ENCODE measurements around the gene ATAD2B. TPM values are rescaled to one million over a fixed set of nuclear protein-coding genes. Genes with fewer than 3 reads are reported as not detected.

ATAD2B gene
- total RNA-seq, 1 experiment from 2014 or later, result 34.5 TPM

- Histone ChIP-seq H3K9me2 (replicated peaks; ENCODE audit: insufficient read depth, low read length) (no peaks in the 10 kb centered on the region), H3K36me3 (ENCODE audit: insufficient read depth, low read length) (peaks cover 3% of the 10 kb centered on the region; the same call in 1 of the 2 replicates), H3K4me2 (ENCODE audit: low read depth, low read length, poor library complexity, severe bottlenecking) (no peak overlapping the region), H3K9ac (ENCODE audit: low read length) (no peak overlapping the region), H4K20me1 (ENCODE audit: insufficient read depth, low read depth, low read length) (no peaks in the 10 kb centered on the region), H3K79me2 (ENCODE audit: low read length) (no peaks in the 10 kb centered on the region), H3K27me3 (ENCODE audit: low read length) (no peaks in the 10 kb centered on the region), H3K4me3 (ENCODE audit: low read length) (no peak overlapping the region), H3K4me1 (ENCODE audit: low read length) (no peaks in the 10 kb centered on the region), H3K27ac (ENCODE audit: low read length) (no peak overlapping the region), H3K9me3 (ENCODE audit: low read length) (no peaks in the 10 kb centered on the region), H2AFZ (ENCODE audit: low read length) (no peak overlapping the region)
- no peak for DNase-seq
These were observed 170.2 kb downstream of the ATAD2B start for GRCh38 chr2:23756593-23757292.

GRCh38 chr2:23754970-23755369, 172.0 kb downstream of the ATAD2B start:
- Histone ChIP-seq H3K27ac (ENCODE audit: low read length) (no peak overlapping the region), H3K4me3 (ENCODE audit: low read length) (no peak overlapping the region), H3K27me3 (ENCODE audit: low read length) (no peaks in the 10 kb centered on the region), H4K20me1 (ENCODE audit: insufficient read depth, low read depth, low read length) (no peaks in the 10 kb centered on the region), H3K9me3 (ENCODE audit: low read length) (no peaks in the 10 kb centered on the region), H3K4me1 (ENCODE audit: low read length) (peaks cover 7% of the 10 kb centered on the region), H3K36me3 (ENCODE audit: insufficient read depth, low read length) (no peaks in the 10 kb centered on the region; the same call in 1 of the 2 replicates), H3K79me2 (ENCODE audit: low read length) (no peaks in the 10 kb centered on the region), H3K9ac (ENCODE audit: low read length) (no peak overlapping the region), H3K9me2 (replicated peaks; ENCODE audit: insufficient read depth, low read length) (no peaks in the 10 kb centered on the region), H3K4me2 (ENCODE audit: low read depth, low read length, poor library complexity, severe bottlenecking) (no peak overlapping the region), H2AFZ (ENCODE audit: low read length) (no peak overlapping the region)
- no peak for DNase-seq

- Histone ChIP-seq H2AFZ (ENCODE audit: low read length) (no peak overlapping the region), H3K9me3 (ENCODE audit: low read length) (no peaks in the 10 kb centered on the region), H3K79me2 (ENCODE audit: low read length) (no peaks in the 10 kb centered on the region), H3K4me3 (ENCODE audit: low read length) (no peak overlapping the region), H3K27ac (ENCODE audit: low read length) (no peak overlapping the region), H3K27me3 (ENCODE audit: low read length) (no peaks in the 10 kb centered on the region), H3K4me2 (ENCODE audit: low read depth, low read length, poor library complexity, severe bottlenecking) (no peak overlapping the region), H4K20me1 (ENCODE audit: insufficient read depth, low read depth, low read length) (no peaks in the 10 kb centered on the region), H3K9me2 (replicated peaks; ENCODE audit: insufficient read depth, low read length) (no peaks in the 10 kb centered on the region), H3K4me1 (ENCODE audit: low read length) (peaks cover 7% of the 10 kb centered on the region), H3K9ac (ENCODE audit: low read length) (no peak overlapping the region), H3K36me3 (ENCODE audit: insufficient read depth, low read length) (no peaks in the 10 kb centered on the region; the same call in 1 of the 2 replicates)
- no peak for DNase-seq
These were observed 173.5 kb downstream of the ATAD2B start for GRCh38 chr2:23753291-23754010.

GRCh38 chr2:23751747-23752265, 175.1 kb downstream of the ATAD2B start:
- H3K4me2 ChIP-seq (ENCODE audit: low read depth, low read length, poor library complexity, severe bottlenecking), result no peak overlapping the region
- no peak overlapping the region for H3K27ac ChIP-seq (ENCODE audit: low read length)
- H3K79me2 ChIP-seq (ENCODE audit: low read length), result no peaks in the 10 kb centered on the region
- no peaks in the 10 kb centered on the region for H4K20me1 ChIP-seq (ENCODE audit: insufficient read depth, low read depth, low read length)
- H3K4me1 ChIP-seq (ENCODE audit: low read length), result peaks cover 7% of the 10 kb centered on the region
- H3K27me3 ChIP-seq (ENCODE audit: low read length), result no peaks in the 10 kb centered on the region
- no peaks in the 10 kb centered on the region; the same call in 1 of the 2 replicates for H3K36me3 ChIP-seq (ENCODE audit: insufficient read depth, low read length)
- no peaks in the 10 kb centered on the region for H3K9me3 ChIP-seq (ENCODE audit: low read length)
- H3K4me3 ChIP-seq (ENCODE audit: low read length), result no peak overlapping the region
- no peak overlapping the region for H3K9ac ChIP-seq (ENCODE audit: low read length)
- DNase-seq, result no peak
- H2AFZ ChIP-seq (ENCODE audit: low read length), result no peak overlapping the region
- no peaks in the 10 kb centered on the region for H3K9me2 ChIP-seq (replicated peaks; ENCODE audit: insufficient read depth, low read length)

GRCh38 chr2:23746141-23746863, 180.6 kb downstream of the ATAD2B start:
- DNase-seq, result no peak
- Histone ChIP-seq H3K27ac (ENCODE audit: low read length) (no peak overlapping the region), H3K4me2 (ENCODE audit: low read depth, low read length, poor library complexity, severe bottlenecking) (no peak overlapping the region), H3K4me1 (ENCODE audit: low read length) (peaks cover 11% of the 10 kb centered on the region), H3K9me2 (replicated peaks; ENCODE audit: insufficient read depth, low read length) (no peaks in the 10 kb centered on the region), H3K36me3 (ENCODE audit: insufficient read depth, low read length) (0 out of 2 replicates have a peak, but pooled peaks cover 5% of the 10 kb centered on the region), H3K4me3 (ENCODE audit: low read length) (no peak overlapping the region), H3K27me3 (ENCODE audit: low read length) (no peaks in the 10 kb centered on the region), H3K79me2 (ENCODE audit: low read length) (no peaks in the 10 kb centered on the region), H4K20me1 (ENCODE audit: insufficient read depth, low read depth, low read length) (no peaks in the 10 kb centered on the region), H2AFZ (ENCODE audit: low read length) (no peak overlapping the region), H3K9ac (ENCODE audit: low read length) (no peak overlapping the region), H3K9me3 (ENCODE audit: low read length) (no peaks in the 10 kb centered on the region)

- no peak for DNase-seq
- Histone ChIP-seq H3K4me1 (ENCODE audit: low read length) (peaks cover 11% of the 10 kb centered on the region), H3K27ac (ENCODE audit: low read length) (no peak overlapping the region), H2AFZ (ENCODE audit: low read length) (no peak overlapping the region), H3K79me2 (ENCODE audit: low read length) (no peaks in the 10 kb centered on the region), H3K9me3 (ENCODE audit: low read length) (no peaks in the 10 kb centered on the region), H3K9me2 (replicated peaks; ENCODE audit: insufficient read depth, low read length) (no peaks in the 10 kb centered on the region), H3K4me3 (ENCODE audit: low read length) (no peak overlapping the region), H3K4me2 (ENCODE audit: low read depth, low read length, poor library complexity, severe bottlenecking) (no peak overlapping the region), H3K36me3 (ENCODE audit: insufficient read depth, low read length) (0 out of 2 replicates have a peak, but pooled peaks cover 5% of the 10 kb centered on the region), H3K27me3 (ENCODE audit: low read length) (no peaks in the 10 kb centered on the region), H4K20me1 (ENCODE audit: insufficient read depth, low read depth, low read length) (no peaks in the 10 kb centered on the region), H3K9ac (ENCODE audit: low read length) (no peak overlapping the region)
These were observed 181.2 kb downstream of the ATAD2B start for GRCh38 chr2:23745726-23746105.

GRCh38 chr2:23745068-23745725, 181.7 kb downstream of the ATAD2B start:
- Histone ChIP-seq H3K4me1 (ENCODE audit: low read length) (peaks cover 6% of the 10 kb centered on the region), H3K9me2 (replicated peaks; ENCODE audit: insufficient read depth, low read length) (no peaks in the 10 kb centered on the region), H3K4me2 (ENCODE audit: low read depth, low read length, poor library complexity, severe bottlenecking) (no peak overlapping the region), H3K4me3 (ENCODE audit: low read length) (no peak overlapping the region), H4K20me1 (ENCODE audit: insufficient read depth, low read depth, low read length) (no peaks in the 10 kb centered on the region), H3K79me2 (ENCODE audit: low read length) (no peaks in the 10 kb centered on the region), H3K9me3 (ENCODE audit: low read length) (no peaks in the 10 kb centered on the region), H3K36me3 (ENCODE audit: insufficient read depth, low read length) (0 out of 2 replicates have a peak, but pooled peaks cover 5% of the 10 kb centered on the region), H2AFZ (ENCODE audit: low read length) (no peak overlapping the region), H3K27me3 (ENCODE audit: low read length) (no peaks in the 10 kb centered on the region), H3K27ac (ENCODE audit: low read length) (no peak overlapping the region), H3K9ac (ENCODE audit: low read length) (no peak overlapping the region)
- DNase-seq, result no peak

All from Karpas-422 (cell line).